Choroid plexus epithelial cell (primary cell): ENCODE measurements around the gene CLP1.

Experiments used
- DNase-seq: peaks from one replicate; pipeline ENCODE4 v3.0.0-alpha.2; 2010; ENCODE audit warnings: low read depth
- H3K4me3 ChIP-seq: 2 replicates; pipeline ENCODE4 v1.5.1; 2011; ENCODE audit warnings: low read depth, mild to moderate bottlenecking, control low read depth, low read length, moderate library complexity
- TF ChIP-seq, protein P1 (sequence below): conservative IDR thresholded peaks from 2 replicates; pipeline ENCODE4 v1.5.1; 2011; ENCODE audit warnings: low read depth, mild to moderate bottlenecking, control low read depth, inconsistent platforms, low read length, moderate library complexity

The CLP1 gene

DNA sequence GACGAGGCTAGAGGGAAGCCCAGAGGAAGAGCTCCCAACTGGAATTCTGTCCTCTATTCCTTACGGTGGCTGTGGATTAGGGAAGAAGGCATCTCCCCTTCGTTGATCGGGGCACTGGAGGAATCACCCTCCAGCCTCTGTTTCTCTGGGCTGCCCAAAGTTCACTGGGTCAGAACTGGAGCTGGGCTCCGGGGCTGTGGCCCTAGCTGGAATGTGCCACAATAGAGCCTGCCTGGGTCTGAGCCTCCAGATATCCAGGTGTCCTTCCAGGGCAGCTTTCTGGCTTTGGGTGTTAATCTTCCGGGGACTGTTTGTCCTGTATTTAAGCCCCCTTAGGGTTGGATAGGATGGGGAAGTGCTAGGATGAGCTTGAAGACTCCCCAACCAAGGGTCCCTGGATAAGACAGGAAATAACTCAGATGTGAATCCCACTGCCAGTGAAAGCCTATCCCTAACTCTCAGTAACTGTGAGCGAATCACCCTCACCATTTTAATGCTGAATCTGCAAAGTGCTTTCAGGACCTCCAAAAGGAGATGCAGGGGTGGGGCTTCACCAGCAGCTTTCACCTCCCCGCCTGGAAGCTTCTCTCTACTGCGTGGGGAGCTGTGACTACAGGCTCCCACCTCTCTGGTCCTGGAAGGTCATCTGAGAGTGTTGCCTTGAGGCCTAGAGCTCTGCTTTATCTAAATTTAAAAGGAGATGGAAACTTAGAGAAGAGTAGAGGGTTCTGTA is 17.3 kb upstream of the CLP1 start:
- TF ChIP-seq, protein P1, sequence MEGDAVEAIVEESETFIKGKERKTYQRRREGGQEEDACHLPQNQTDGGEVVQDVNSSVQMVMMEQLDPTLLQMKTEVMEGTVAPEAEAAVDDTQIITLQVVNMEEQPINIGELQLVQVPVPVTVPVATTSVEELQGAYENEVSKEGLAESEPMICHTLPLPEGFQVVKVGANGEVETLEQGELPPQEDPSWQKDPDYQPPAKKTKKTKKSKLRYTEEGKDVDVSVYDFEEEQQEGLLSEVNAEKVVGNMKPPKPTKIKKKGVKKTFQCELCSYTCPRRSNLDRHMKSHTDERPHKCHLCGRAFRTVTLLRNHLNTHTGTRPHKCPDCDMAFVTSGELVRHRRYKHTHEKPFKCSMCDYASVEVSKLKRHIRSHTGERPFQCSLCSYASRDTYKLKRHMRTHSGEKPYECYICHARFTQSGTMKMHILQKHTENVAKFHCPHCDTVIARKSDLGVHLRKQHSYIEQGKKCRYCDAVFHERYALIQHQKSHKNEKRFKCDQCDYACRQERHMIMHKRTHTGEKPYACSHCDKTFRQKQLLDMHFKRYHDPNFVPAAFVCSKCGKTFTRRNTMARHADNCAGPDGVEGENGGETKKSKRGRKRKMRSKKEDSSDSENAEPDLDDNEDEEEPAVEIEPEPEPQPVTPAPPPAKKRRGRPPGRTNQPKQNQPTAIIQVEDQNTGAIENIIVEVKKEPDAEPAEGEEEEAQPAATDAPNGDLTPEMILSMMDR, result no peak
- DNase-seq, result no peak
- H3K4me3 ChIP-seq, result peak overlapping the region; percentile 94

DNA sequence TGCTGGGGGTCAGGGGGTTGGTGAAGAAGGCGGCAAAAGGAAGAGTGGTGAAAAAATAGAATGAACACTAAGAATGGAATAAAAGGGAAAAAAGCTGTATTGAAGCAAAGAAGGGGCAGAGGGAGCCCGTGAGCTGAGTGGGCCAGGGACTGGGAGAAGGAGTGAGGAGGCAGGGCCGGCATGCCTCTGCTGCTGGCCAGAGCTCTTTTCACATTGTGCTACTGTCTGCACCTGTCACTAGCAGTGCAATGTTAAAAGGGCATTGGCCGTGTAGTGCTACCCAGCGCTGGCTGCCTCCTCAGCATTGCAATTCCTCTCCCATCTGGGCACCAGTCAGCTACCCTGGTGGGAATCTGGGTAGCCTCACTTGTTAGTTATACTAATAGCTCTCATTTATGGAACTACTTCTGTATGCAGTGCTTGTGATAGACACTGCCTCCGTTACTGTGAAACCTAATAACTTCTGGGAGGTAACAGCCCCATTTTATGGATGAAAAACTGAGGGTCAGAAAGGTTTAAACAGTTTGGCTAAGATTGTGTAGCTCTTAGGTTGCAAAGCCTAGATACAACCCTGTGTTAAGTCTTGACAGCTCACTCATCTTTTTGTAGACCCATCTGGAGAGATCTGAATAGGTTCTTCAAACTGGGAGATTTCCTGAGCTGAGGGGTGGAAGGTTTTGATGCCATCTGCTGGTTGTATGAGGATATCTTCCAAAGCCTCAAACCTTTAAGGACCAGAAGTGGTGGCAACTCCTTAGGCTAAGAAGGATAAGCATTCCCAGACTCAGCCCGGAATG is 16.4 kb upstream of the CLP1 start:
- peak; percentile 87 for DNase-seq
- TF ChIP-seq, protein P1, result peak; percentile 79
- H3K4me3 ChIP-seq, result no peak overlapping the region

DNA sequence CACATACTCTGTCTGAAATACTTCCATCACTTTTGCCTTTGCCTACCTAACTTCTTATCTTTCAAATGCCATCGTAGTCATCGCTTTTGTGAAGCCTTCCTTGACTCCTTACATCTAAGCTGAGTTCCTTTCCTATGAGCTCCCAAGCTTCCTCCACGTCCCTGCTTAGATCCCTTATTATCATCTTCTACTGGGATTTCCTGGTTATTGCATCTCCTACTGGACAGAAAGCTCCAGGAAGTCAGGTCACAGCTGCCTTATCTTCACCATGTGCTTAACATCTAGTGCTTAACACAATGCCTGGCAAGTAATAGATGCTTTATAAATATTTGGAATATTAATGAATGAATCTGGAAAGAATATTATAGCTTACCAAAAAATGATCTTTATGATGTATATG is 13.8 kb upstream of the CLP1 start:
- TF ChIP-seq, protein P1, result peak; percentile 19
- no peak overlapping the region for H3K4me3 ChIP-seq
- no peak for DNase-seq

DNA sequence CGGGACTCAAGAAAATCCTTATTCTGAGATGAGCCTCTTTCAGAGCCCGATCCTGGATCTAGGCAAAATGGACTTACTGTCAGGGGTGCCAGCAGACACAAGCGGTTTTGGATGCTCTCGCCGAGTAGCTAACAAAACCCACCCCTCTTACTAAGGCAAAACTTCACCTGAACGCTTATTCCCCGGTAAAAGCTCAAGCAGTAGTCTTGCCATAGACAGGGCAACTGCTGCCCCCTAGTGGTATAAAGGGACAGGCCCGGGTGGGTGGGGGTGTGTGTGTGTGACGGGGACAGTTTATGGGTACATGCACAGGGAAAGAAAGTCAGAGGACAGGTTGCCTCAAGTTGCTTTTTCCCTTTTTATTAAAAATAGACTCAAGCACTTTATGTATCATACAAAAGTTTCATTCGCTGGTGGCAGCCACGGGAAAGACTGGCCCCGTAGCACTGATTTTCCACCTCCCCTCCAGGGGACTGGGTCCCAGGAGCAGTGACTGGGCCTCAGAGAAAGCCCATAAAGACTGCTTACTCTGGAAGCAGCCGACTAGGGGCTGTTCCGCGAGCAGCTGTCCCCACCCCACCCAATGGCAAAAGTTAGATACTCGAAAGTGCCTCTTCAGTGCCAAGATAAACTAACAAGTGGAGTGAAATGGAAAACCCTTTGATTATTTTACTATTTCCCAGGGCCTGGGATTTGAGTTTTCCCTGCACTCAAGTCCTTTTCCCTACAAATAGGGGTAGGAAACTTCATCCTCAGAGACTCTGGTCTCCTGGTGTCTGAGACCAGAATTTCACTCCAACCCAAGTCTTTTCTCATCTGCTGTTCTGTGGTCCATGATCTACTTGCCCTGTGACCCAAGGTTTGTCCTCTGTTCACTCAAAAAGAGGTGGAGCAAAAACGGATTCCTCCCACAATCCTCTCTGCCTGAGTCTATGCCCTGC is 12.5 kb upstream of the CLP1 start:
- no peak overlapping the region for H3K4me3 ChIP-seq
- TF ChIP-seq, protein P1, result peak; percentile 89
- DNase-seq, result peak; percentile 84

DNA sequence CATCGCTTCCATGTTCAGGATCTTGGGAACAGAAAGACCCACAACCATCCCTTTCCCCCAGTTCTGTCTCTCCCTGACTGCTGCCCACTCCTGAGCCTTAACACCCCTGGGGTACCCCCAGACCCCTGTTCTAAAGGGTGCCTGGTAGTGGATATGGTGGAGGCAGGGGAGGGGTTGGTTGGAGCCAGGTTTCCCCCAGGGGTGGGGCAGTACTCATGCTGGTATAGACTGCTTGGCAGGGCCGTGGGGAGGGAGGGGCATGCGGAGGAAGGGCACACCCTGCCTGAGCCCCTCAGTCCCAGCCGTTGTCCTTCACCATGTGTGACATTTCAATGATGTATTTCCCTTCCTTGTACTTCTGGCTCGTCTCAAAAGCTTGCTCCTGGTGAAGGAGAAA is 11.9 kb upstream of the CLP1 start:
- no peak for DNase-seq
- TF ChIP-seq, protein P1, result no peak
- H3K4me3 ChIP-seq, result no peak overlapping the region

DNA sequence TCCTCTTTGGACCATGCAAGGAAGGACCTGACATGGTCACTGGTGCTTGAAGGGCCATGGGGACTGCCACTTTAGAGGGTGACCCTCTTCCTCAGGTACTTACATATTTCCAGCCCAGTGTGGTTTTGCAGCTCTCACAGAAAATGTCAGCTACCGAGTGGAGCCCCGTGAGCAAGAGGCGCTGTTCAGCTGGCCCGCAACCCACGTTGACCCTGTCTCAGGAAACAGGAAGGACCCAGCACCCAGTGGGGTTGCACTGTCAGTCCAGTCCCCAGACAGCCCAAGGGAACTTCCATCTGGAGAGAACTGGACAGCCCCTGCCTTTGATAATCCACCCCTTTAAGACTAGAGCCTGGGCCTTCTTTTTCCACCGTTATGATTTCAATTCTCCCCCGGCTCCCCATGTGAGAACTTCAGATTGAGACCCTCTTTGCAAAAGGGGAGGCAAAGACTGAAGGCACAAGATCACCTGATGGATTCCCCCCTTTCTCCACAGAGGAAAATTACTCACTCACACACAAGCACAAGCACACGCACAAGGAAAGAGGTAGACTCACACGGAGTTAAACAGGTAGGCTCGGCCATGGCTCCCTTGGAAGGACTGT is 11.3 kb upstream of the CLP1 start:
- DNase-seq, result no peak
- H3K4me3 ChIP-seq, result no peak overlapping the region
- TF ChIP-seq, protein P1, result no peak
